Measurements from ENCODE around the gene MYH6. TPM values are rescaled to one million over a fixed set of nuclear protein-coding genes. Genes with fewer than 3 reads are reported as not detected.

The MYH6 gene
- total RNA-seq, 1 experiment from 2014 or later, result 0.09 TPM

DNA sequence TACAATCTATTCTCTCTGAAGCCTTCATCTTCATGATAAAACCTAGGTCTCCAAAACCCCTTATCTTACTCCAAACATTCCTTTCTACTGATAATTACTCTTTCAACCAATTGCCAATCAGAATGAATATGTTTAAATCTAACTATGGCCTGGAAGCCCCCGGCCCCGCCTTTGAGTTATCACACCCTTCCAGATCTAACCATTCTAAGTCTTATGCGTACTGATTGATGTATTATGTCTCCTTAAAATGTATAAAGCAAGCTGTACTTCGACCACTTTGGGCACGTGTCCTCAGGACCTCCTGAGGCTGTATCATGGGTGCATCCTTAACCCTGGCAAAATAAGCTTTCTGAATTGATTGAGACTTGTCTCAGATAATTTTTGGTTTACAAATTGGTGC, 72.5 kb downstream of the MYH6 start (continued):
- TF ChIP-seq ARID4B (CRISPR knock-in tag; IDR thresholded peaks at IDR 0.05; ENCODE audit: borderline replicate concordance), result no peak
- TF ChIP-seq, protein P1, sequence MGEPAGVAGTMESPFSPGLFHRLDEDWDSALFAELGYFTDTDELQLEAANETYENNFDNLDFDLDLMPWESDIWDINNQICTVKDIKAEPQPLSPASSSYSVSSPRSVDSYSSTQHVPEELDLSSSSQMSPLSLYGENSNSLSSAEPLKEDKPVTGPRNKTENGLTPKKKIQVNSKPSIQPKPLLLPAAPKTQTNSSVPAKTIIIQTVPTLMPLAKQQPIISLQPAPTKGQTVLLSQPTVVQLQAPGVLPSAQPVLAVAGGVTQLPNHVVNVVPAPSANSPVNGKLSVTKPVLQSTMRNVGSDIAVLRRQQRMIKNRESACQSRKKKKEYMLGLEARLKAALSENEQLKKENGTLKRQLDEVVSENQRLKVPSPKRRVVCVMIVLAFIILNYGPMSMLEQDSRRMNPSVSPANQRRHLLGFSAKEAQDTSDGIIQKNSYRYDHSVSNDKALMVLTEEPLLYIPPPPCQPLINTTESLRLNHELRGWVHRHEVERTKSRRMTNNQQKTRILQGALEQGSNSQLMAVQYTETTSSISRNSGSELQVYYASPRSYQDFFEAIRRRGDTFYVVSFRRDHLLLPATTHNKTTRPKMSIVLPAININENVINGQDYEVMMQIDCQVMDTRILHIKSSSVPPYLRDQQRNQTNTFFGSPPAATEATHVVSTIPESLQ (CRISPR knock-in tag; IDR thresholded peaks at IDR 0.05), result no peak
- TF ChIP-seq, protein P2, sequence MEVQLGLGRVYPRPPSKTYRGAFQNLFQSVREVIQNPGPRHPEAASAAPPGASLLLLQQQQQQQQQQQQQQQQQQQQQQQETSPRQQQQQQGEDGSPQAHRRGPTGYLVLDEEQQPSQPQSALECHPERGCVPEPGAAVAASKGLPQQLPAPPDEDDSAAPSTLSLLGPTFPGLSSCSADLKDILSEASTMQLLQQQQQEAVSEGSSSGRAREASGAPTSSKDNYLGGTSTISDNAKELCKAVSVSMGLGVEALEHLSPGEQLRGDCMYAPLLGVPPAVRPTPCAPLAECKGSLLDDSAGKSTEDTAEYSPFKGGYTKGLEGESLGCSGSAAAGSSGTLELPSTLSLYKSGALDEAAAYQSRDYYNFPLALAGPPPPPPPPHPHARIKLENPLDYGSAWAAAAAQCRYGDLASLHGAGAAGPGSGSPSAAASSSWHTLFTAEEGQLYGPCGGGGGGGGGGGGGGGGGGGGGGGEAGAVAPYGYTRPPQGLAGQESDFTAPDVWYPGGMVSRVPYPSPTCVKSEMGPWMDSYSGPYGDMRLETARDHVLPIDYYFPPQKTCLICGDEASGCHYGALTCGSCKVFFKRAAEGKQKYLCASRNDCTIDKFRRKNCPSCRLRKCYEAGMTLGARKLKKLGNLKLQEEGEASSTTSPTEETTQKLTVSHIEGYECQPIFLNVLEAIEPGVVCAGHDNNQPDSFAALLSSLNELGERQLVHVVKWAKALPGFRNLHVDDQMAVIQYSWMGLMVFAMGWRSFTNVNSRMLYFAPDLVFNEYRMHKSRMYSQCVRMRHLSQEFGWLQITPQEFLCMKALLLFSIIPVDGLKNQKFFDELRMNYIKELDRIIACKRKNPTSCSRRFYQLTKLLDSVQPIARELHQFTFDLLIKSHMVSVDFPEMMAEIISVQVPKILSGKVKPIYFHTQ (CRISPR knock-in tag; IDR thresholded peaks at IDR 0.05), result no peak
- TF ChIP-seq, protein P3, sequence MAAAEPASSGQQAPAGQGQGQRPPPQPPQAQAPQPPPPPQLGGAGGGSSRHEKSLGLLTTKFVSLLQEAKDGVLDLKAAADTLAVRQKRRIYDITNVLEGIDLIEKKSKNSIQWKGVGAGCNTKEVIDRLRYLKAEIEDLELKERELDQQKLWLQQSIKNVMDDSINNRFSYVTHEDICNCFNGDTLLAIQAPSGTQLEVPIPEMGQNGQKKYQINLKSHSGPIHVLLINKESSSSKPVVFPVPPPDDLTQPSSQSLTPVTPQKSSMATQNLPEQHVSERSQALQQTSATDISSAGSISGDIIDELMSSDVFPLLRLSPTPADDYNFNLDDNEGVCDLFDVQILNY (CRISPR knock-in tag; IDR thresholded peaks at IDR 0.05), result no peak
- TF ChIP-seq, protein P4, sequence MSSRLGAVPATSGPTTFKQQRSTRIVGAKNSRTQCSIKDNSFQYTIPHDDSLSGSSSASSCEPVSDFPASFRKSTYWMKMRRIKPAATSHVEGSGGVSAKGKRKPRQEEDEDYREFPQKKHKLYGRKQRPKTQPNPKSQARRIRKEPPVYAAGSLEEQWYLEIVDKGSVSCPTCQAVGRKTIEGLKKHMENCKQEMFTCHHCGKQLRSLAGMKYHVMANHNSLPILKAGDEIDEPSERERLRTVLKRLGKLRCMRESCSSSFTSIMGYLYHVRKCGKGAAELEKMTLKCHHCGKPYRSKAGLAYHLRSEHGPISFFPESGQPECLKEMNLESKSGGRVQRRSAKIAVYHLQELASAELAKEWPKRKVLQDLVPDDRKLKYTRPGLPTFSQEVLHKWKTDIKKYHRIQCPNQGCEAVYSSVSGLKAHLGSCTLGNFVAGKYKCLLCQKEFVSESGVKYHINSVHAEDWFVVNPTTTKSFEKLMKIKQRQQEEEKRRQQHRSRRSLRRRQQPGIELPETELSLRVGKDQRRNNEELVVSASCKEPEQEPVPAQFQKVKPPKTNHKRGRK (CRISPR knock-in tag; IDR thresholded peaks at IDR 0.05; ENCODE audit: borderline replicate concordance), result no peak
- TF ChIP-seq E2F1 (CRISPR knock-in tag; IDR thresholded peaks at IDR 0.05), result no peak
- no peak for TF ChIP-seq ZBTB21 (CRISPR knock-in tag; IDR thresholded peaks at IDR 0.05; ENCODE audit: borderline replicate concordance)
- TF ChIP-seq TEAD1 (CRISPR knock-in tag; IDR thresholded peaks at IDR 0.05), result no peak
- TF ChIP-seq ZNF416 (CRISPR knock-in tag; IDR thresholded peaks at IDR 0.05), result no peak
- TF ChIP-seq FOXP1 (CRISPR knock-in tag; IDR thresholded peaks at IDR 0.05; ENCODE audit: borderline replicate concordance), result no peak
- TF ChIP-seq GABPB1 (CRISPR knock-in tag; IDR thresholded peaks at IDR 0.05), result no peak
- TF ChIP-seq ZNF263 (CRISPR knock-in tag; IDR thresholded peaks at IDR 0.05; ENCODE audit: low read depth), result no peak
- TF ChIP-seq ATF2 (CRISPR knock-in tag; IDR thresholded peaks at IDR 0.05; ENCODE audit: borderline replicate concordance, low read depth), result no peak
- TF ChIP-seq, protein P5, sequence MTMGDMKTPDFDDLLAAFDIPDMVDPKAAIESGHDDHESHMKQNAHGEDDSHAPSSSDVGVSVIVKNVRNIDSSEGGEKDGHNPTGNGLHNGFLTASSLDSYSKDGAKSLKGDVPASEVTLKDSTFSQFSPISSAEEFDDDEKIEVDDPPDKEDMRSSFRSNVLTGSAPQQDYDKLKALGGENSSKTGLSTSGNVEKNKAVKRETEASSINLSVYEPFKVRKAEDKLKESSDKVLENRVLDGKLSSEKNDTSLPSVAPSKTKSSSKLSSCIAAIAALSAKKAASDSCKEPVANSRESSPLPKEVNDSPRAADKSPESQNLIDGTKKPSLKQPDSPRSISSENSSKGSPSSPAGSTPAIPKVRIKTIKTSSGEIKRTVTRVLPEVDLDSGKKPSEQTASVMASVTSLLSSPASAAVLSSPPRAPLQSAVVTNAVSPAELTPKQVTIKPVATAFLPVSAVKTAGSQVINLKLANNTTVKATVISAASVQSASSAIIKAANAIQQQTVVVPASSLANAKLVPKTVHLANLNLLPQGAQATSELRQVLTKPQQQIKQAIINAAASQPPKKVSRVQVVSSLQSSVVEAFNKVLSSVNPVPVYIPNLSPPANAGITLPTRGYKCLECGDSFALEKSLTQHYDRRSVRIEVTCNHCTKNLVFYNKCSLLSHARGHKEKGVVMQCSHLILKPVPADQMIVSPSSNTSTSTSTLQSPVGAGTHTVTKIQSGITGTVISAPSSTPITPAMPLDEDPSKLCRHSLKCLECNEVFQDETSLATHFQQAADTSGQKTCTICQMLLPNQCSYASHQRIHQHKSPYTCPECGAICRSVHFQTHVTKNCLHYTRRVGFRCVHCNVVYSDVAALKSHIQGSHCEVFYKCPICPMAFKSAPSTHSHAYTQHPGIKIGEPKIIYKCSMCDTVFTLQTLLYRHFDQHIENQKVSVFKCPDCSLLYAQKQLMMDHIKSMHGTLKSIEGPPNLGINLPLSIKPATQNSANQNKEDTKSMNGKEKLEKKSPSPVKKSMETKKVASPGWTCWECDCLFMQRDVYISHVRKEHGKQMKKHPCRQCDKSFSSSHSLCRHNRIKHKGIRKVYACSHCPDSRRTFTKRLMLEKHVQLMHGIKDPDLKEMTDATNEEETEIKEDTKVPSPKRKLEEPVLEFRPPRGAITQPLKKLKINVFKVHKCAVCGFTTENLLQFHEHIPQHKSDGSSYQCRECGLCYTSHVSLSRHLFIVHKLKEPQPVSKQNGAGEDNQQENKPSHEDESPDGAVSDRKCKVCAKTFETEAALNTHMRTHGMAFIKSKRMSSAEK (CRISPR knock-in tag; IDR thresholded peaks at IDR 0.05; ENCODE audit: borderline replicate concordance), result no peak
